Breast epithelium (tissue), 3 donors: ENCODE data around the gene CCK.
"Not testable (repeated sequence)": the region's sequence is repeated elsewhere in the genome, so short reads cannot be mapped to it uniquely, and the experiment has no call there.

Experiments used
- CTCF ChIP-seq, 3 donors: fragments of 450-650 bp; IDR thresholded peaks; one replicate each; pipeline ENCODE4 v1.5.1; 2016 to 2017; ENCODE audit warnings: antibody characterized with exemption in 3 of 3, mild to moderate bottlenecking in 3 of 3, moderate library complexity in 3 of 3
- POLR2A ChIP-seq: fragments of 450-650 bp; IDR thresholded peaks from one replicate; pipeline ENCODE4 v1.6.1; 2016; ENCODE audit warnings: antibody characterized with exemption, mild to moderate bottlenecking, moderate library complexity
- POLR2AphosphoS5 ChIP-seq, 3 donors: sonication (generic); formaldehyde crosslinking; IDR thresholded peaks; one replicate each; pipeline ENCODE4 v1.6.1; 2017; ENCODE audit warnings: antibody characterized with exemption in 3 of 3

- TF ChIP-seq CTCF (IDR thresholded peaks at IDR 0.05); POLR2A; POLR2AphosphoS5 (IDR thresholded peaks at IDR 0.05): not testable (repeated sequence)
Observed at GRCh38 chr3:42287423-42287822, 21.4 kb upstream of the CCK start.
